PFSK-1 (cell line): ENCODE results near the gene ABCC8.

ENCODE experiments used
- FOXP2 ChIP-seq: optimal IDR thresholded peaks from 2 replicates; pipeline ENCODE3; 2011; ENCODE audit warnings: borderline replicate concordance, control low read depth, inconsistent platforms; ENCODE audit not compliant: insufficient read depth; ENCODE audit errors: extremely low read length, extremely low read depth
- POLR2AphosphoS5 ChIP-seq: IDR thresholded peaks from 2 replicates; pipeline ENCODE4 v1.6.1; 2012; ENCODE audit warnings: low read depth, mild to moderate bottlenecking, control low read depth, low read length, moderate library complexity
- SIN3A ChIP-seq: IDR thresholded peaks from 2 replicates; pipeline ENCODE4 v1.6.1; 2012; ENCODE audit warnings: mild to moderate bottlenecking, low read length, moderate library complexity, borderline replicate concordance; ENCODE audit not compliant: insufficient read depth
- TAF1 ChIP-seq: IDR thresholded peaks from 2 replicates; pipeline ENCODE4 v1.6.1; 2012; ENCODE audit warnings: low read length, control low read depth, borderline replicate concordance; ENCODE audit not compliant: insufficient read depth
- TF ChIP-seq, protein P1 (sequence below), 2 experiments: IDR thresholded peaks; 2 replicates each; pipeline versions ENCODE4 v1.6.1 to v1.8.0; 2011 to 2012; ENCODE audit warnings: low read depth in 2 of 2, low read length in 2 of 2, control low read depth in 1 of 2, inconsistent platforms in 1 of 2, mild to moderate bottlenecking in 1 of 2, moderate library complexity in 1 of 2; ENCODE audit not compliant: insufficient read depth in 1 of 2

The ABCC8 gene

DNA sequence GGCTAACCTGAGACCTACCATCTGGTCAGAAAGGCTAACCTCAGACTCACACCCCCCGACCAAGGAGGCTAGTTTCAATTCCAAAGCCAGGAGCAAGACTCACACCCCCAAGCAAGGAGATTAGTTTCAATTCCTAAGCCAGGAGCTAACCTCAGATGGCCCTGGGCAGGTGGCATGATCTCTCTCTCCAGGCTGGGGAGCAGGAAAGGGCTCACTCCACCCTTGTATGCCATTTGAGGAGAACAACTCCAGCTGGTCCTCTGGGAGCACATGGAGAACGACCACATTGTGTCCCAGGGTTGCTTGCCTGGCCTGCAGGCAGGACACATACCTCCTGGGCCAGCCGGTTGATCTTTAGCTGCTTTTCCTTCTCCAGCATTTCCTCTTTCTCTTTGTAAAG, 34.9 kb upstream of the ABCC8 start:
- TF ChIP-seq POLR2AphosphoS5 (no peak), FOXP2 (no peak), TAF1 (no peak), SIN3A (no peak)
- TF ChIP-seq, protein P1, sequence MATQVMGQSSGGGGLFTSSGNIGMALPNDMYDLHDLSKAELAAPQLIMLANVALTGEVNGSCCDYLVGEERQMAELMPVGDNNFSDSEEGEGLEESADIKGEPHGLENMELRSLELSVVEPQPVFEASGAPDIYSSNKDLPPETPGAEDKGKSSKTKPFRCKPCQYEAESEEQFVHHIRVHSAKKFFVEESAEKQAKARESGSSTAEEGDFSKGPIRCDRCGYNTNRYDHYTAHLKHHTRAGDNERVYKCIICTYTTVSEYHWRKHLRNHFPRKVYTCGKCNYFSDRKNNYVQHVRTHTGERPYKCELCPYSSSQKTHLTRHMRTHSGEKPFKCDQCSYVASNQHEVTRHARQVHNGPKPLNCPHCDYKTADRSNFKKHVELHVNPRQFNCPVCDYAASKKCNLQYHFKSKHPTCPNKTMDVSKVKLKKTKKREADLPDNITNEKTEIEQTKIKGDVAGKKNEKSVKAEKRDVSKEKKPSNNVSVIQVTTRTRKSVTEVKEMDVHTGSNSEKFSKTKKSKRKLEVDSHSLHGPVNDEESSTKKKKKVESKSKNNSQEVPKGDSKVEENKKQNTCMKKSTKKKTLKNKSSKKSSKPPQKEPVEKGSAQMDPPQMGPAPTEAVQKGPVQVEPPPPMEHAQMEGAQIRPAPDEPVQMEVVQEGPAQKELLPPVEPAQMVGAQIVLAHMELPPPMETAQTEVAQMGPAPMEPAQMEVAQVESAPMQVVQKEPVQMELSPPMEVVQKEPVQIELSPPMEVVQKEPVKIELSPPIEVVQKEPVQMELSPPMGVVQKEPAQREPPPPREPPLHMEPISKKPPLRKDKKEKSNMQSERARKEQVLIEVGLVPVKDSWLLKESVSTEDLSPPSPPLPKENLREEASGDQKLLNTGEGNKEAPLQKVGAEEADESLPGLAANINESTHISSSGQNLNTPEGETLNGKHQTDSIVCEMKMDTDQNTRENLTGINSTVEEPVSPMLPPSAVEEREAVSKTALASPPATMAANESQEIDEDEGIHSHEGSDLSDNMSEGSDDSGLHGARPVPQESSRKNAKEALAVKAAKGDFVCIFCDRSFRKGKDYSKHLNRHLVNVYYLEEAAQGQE (IDR thresholded peaks at IDR 0.05; ENCODE audit: insufficient read depth in 1 of 2, low read depth in 2 of 2, low read length in 2 of 2): no peak

DNA sequence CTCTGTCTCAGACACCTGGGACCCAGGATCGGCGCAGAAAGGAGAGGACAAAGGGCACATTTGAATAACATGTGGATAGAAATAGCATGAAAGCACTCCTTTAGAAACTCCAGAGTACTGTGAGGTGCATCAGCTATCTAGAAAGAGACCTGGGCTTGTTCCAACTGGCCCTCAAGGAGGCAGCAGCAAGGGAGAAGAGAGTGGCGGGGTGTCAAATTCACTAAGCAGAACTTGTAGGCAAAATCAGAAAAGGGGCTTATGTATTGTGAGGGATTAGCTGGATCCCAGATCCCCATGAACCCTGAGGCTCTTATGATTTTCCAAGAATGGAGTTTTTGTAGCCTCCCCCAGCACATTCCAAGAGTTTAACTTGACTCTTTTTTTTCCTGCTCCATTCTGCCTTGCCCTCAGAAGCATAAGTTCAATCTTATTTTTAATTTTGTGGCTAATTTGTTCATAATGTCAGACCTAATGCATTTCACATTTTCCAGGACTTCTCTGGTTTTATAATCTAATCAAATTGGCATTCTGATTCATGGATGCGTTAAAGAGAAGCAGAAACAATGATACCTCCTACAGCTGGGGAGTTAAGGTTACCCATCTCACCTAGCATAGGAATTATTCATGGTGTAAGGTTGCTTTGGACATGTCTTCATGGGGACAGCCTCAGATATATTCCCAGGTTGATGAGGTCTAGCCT, 34.0 kb upstream of the ABCC8 start:
- TF ChIP-seq FOXP2 (no peak), POLR2AphosphoS5 (no peak), SIN3A (no peak), TAF1 (no peak)
- TF ChIP-seq, protein P1 (IDR thresholded peaks at IDR 0.05; ENCODE audit: insufficient read depth in 1 of 2, low read depth in 2 of 2, low read length in 2 of 2): no peak

DNA sequence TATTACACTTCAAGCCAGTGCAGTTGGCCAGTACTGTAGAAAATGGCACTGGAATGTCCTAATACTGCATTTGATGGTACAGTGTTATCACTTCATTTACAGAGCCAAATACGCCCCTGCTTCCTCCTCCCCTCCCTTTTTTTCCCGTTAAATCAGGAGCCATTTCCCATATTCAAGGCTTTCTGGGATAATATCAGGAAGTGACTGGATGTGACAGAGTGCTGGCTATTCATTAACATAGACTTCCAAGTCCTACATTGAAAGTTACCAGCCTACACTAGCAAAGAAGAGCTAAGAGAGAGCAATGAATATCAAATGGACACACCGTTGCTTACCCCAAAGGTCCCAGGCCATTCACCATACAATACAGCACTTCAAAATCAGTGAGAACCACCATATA, 32.1 kb upstream of the ABCC8 start:
- no peak for TF ChIP-seq FOXP2
- TF ChIP-seq SIN3A: no peak
- TF ChIP-seq, protein P1 (IDR thresholded peaks at IDR 0.05; ENCODE audit: insufficient read depth in 1 of 2, low read depth in 2 of 2, low read length in 2 of 2): no peak
- TF ChIP-seq TAF1: no peak
- no peak for TF ChIP-seq POLR2AphosphoS5

DNA sequence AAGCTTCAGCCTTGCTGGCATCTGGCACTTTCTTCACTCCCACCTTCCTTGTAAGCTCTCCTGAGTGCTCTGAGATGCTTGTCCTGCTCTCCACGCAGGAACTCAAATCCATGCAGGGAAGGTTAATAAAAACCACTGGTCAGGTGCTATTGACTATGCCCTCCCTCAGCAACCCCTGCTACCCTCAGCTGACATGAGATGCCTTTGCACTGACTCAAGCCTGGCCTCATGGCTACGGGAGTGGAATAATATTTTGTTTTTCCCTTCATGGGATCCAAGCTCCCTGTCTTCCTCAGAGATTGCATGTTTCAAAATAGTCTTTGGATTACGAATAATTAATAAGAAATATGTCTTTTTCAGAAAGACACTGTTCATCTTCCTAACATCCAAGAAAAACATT, 31.7 kb upstream of the ABCC8 start:
- TF ChIP-seq TAF1 (no peak), FOXP2 (no peak), SIN3A (no peak), POLR2AphosphoS5 (no peak)
- TF ChIP-seq, protein P1 (IDR thresholded peaks at IDR 0.05; ENCODE audit: insufficient read depth in 1 of 2, low read depth in 2 of 2, low read length in 2 of 2): no peak

DNA sequence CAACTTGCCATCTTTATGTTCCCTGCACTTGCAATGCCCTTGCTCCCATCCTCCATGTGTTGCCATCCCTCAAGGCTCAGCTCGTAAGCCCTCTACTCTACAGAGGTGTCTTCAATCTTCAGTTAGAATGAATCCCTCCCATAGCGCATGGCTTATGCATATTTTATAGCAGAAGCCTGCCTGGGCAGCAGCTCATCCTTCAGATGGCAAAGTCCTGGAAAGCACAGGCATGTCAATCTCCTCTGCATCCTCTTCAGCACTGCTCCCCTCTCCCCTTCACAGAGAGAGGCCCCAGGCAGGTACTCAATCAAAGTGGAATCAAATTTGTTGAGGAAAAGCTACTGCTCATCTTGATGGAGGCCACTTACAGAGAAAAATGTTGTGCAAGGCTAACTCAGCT, 31.1 kb upstream of the ABCC8 start:
- TF ChIP-seq, protein P1 (IDR thresholded peaks at IDR 0.05; ENCODE audit: insufficient read depth in 1 of 2, low read depth in 2 of 2, low read length in 2 of 2): no peak
- TF ChIP-seq SIN3A (no peak), TAF1 (no peak), FOXP2 (no peak), POLR2AphosphoS5 (no peak)
